NOMO-1 (cell line): ENCODE measurements around the gene SLC9A8.
A peak's percentile ranks its signal among the peaks of the same experiment; 100 is the strongest.

Experiments
- DNase-seq, 2 experiments: peaks; one replicate each; lab custom pipeline; 2025; ENCODE audit not compliant: unreplicated experiment in 2 of 2; lab: John Stamatoyannopoulos, UW

Gene SLC9A8

DNA sequence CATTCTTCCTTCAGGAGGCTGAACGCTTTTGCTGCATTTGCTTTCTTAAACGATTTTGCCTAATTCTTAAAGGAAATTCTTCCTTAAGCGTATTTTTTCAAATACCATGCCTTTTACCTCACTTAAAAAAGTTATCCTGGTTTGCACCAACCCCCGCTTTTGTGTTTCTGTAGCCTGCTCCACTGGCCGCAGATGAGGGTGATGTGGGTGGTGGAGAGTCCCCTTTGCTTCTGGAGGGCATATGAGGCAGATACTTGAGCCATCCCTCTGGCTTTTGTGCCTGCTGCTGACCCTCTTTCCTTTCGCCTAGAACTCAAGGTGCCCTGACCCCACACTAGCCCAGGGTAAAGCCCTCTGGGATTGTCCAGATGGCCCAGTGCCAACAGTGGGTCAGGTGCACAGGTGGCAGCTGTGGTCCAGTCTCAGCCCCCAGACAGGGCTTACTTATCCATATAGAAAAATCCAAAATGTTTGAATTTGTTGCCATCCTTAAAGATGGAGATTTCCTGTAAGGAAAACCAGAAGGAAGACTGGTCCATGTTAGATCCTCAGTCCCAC lies 58.8 kb downstream of the SLC9A8 start:
- no peak for DNase-seq

DNA sequence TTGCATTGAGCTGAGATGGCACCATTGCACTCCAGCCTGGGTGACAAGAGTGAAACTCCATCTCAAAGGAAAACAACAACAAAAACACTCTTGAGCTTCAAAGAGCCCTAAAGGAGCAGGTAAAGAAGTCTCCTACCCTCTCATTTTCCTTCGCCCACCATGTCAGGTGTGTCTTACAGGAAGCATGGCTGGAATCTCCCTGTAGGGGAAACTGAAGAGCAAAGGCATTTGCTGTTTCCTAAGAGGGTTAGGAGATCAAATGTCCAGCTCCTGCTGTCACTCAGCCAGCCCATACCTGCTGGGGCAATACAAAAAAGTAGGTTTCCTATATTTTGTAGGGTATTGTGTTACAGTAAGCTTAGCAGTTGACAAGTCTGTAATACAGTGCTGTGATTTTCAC lies 59.4 kb downstream of the SLC9A8 start:
- DNase-seq: no peak

DNA sequence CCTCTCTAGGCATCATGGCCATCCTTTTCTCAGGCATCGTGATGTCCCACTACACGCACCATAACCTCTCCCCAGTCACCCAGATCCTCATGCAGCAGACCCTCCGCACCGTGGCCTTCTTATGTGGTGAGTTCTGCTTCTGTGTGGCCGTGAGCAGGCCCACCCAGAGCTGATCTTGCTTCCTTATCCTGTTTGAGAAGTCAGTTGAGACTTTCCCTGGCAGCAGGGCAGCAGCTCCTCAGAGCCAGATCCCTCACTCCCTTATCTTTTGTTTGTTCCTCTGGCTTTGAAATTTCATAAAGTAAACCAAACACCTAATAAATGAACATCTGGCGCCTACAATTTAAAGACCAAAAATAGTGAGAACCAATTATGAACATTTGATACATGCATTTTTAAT lies 62.1 kb downstream of the SLC9A8 start:
- DNase-seq: no peak

DNA sequence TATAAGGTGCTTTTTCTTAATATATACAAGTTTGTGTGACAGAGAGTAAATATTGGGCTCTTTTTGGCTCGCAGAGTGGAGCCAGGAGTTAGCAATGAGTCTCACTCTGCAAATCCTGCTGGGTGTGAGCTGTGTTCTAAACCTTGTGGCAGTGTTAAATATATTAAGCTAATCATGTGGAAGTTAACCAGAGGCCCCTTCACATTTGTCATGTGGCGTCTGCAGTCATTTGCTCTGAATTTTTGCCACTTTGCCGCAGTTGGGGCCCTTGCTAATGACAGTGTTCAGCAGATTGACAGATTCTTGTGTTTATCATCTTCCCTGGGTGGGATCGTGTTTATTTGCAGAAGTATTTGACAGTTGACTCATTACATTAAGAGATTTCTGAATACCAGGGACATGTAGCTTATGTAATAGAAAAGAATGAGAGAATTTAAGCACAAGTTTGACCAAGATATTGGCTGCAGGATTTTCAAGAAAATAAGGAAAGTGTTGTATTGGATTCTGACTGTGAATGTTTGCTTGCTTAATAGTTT lies 64.8 kb downstream of the SLC9A8 start:
- no peak for DNase-seq

DNA sequence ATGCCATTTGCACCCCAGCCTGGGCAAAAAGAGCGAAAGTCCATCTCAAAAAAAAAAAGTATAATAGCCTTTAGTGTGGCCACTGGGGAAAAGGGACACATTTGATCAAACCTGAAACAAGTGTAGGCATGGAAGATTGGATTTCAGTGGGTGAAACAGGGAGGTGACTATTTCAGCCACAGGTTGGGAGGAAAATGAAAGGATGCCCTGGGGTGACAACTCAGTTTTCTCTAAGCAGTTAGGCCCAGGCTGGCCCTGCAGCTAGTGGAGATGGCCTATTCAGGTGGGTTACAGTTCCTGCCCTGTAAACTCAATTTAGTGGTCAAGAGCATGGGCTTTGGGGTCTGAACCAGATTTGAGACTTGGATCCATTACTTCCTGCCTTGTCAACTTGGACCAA lies 66.3 kb downstream of the SLC9A8 start:
- no peak for DNase-seq

DNA sequence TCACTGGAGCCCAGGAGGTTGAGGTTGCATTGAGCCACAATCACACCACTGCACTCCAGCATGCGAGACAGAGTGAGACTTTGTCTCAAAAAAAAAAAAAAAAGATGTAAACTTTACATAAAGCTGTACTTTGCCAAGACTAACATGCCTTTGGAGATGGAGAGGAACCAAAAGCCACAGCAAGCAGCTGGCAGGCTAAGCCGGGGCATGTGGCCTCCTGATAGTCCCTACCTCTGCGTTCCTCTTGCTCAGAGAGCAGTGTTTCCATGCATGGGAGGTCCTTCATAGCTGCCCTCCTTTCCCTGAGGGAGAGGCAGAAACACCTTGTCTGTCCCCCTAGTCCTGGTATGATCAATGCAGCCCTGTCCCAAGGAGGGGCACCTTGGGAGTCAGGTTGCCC lies 67.5 kb downstream of the SLC9A8 start:
- no peak for DNase-seq

DNA sequence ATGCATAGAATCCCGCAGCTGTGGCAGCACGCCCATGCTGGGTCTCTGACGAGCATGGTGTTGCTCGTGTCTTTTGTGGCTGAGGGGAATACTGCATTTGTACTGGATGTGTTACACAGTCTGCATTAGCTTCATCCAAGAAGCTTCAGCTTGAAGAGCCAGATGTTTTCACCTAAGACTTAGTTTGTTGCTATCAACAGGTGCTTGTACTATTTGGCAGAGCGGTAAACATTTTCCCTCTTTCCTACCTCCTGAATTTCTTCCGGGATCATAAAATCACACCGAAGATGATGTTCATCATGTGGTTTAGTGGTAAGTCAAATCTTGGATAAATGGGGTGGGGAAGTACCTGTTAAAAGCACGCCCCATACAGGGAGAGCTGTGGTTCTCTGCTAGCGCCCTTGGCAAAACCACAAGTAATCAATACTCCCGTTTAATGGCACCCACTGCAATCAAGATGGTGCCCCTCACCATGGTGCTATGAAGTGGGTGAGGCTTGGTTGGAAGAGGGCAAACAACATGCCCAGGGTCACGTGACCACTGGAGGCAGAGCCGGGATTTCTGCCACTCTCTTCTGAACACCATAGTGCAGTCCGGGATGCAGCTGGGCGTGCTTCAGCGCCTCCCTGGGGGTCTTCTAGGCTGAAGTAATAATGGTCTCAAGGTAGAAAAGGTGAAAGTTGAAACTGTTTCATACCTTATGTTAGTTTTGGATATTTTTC lies 68.3 kb downstream of the SLC9A8 start:
- DNase-seq: no peak

DNA sequence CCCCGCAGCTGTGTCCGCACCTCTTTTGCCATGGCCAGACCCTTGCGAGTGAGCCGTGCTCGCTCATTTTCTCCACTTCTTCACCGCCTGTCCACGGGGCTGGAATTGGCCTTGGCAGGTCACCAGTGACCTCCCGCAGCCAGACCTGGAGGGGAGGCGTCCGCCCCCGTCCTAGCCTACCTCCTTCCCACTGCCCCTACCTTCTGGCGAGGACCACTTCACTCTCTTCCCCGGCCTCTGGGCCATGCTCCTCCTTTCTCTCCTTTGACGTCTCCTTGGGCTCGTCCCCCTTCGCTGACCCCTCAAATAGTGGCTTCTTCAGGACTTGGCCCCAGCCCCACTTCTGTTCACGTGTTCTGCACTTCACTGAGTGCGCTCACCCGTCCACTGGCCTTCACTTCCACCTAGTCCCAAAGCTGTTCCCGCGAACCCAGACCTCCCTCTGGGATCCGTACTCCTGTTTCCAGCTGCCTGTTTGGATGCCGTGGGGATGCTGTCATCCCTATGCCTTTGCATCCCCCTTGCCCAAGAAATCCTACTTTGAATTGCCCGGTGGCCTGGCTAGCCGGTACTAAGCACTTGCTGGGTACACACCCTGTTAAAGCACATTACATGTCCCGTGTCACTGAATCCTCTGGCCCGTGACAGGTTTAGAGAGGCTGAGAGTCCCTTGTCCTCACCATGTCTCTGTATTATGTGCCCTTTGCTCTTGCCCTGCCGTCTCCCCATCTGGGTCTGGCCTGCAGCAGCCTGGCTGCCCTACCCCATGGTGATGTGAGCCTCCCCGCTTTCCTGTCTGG lies 69.7 kb downstream of the SLC9A8 start:
- DNase-seq: no peak

DNA sequence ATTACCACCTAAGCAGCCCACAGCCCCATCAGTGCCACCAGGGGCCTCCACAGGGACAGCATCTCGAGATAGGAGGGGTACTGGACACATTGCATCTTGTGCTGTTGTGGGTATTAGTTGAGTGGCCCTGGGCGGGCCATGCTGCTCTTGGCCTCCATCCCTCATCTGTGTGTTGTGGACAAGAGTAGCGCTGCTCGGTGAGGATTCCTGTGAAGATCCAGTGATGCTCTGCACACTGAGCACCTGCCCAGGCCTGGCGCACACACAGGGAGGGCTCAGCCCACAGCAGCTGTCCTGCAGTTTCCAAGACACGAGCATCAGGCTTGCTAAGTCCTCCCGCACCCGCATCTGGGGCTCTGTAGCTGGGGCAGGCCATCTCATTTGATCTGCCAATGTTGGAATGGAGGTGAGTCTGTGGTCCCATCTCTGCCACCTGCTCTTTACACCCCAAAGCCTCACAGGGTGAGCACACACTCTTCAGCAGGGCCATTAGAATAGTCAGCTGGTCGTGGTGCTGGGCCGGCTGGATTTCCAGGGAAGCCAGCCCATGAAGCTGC lies 70.7 kb downstream of the SLC9A8 start:
- no peak for DNase-seq

DNA sequence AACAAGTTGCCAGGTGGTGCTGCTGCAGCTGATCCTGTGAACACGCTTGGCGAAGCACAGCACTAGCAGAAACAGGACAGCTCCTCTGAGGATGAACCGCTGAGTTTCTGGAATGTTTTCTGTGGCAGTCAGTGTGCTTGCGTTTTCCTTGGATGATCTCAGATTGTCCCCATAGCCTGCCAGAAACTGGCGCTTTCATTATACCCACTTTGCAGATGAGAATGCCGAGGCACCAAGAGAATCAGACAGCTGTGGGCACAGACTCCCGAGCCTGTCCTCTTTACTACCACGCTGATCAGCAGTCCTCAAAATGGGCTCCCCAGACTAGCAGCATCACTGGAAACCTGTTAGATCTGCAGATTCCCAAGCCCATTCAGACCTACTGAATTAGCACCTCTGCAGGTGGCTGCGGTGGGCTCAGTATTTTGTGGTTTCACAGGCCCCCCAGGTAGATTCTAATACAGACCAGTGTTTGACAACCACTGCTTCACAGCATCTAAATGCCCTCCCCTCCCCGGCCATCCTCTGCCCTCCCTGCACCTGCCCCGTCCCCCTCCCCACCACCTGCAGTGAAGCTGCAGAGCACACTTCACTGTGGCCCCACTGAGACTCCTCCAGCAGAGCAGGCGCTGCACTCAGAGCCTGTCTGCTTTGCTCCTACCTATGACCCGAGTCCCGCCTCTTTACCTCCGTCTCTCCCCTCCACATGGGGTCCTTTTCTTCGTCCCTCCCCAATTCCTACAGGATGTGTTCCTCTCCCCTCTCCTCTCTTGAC lies 73.1 kb downstream of the SLC9A8 start:
- no peak for DNase-seq

DNA sequence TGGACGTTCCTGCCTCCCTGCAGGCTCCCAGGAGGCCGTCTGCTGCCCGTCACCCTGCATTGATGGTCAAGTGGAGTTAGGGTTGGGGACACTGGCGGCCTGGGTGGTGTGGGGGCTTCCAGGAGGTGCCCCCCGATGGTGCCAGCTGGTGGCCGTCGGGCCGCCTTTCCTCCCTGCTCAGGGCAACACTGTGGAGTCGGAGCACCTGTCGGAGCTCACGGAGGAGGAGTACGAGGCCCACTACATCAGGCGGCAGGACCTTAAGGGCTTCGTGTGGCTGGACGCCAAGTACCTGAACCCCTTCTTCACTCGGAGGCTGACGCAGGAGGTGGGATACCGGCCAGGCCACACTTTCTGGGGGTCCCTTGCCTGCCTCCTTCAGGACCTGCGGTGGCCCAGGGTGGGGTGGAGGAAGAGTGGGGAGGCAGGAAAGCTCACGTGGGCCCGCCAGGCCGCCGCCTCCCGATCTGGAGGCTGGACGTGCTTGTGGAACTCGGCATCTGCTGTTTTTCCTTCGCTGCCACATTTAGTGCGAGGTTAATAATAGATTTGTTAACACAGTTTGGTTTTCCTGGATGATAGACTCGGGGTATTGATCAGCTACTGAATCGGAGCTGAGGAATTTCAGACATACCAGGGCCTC lies 74.1 kb downstream of the SLC9A8 start:
- no peak for DNase-seq

DNA sequence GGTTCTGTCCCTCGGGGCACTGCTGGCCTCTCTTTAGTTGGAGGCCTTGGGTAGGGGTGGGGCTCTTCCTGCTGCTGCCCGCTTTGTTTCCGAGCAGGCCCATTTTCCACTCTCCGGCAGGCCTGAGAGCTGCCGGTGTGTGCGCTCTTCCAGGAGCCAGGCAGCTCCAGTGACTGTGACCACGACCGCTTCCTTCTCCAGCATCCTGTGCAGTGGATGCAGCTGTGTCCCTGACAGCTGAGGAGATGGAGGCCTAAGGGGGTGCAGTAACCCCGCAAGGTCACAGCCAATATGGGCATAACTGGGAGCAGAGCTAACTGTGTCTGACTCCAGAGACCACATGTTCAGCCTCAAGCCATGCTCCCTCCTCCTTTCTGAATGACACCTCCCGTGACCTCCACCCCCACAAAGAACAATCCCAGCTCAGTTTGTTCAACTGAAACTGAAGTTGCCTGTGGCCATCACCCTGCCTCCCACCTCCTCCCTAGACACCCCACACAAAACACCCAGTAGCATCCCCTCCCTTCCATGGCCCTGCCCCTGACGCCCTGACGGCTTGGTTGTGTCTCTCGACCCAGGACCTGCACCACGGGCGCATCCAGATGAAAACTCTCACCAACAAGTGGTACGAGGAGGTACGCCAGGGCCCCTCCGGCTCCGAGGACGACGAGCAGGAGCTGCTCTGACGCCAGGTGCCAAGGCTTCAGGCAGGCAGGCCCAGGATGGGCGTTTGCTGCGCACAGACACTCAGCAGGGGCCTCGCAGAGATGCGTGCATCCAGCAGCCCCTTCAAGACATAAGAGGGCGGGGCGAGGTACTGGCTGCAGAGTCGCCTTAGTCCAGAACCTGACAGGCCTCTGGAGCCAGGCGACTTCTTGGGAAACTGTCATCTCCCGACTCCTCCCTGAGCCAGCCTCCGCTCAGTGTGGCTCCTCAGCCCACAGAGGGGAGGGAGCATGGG lies 74.9 kb downstream of the SLC9A8 start:
- no peak for DNase-seq

DNA sequence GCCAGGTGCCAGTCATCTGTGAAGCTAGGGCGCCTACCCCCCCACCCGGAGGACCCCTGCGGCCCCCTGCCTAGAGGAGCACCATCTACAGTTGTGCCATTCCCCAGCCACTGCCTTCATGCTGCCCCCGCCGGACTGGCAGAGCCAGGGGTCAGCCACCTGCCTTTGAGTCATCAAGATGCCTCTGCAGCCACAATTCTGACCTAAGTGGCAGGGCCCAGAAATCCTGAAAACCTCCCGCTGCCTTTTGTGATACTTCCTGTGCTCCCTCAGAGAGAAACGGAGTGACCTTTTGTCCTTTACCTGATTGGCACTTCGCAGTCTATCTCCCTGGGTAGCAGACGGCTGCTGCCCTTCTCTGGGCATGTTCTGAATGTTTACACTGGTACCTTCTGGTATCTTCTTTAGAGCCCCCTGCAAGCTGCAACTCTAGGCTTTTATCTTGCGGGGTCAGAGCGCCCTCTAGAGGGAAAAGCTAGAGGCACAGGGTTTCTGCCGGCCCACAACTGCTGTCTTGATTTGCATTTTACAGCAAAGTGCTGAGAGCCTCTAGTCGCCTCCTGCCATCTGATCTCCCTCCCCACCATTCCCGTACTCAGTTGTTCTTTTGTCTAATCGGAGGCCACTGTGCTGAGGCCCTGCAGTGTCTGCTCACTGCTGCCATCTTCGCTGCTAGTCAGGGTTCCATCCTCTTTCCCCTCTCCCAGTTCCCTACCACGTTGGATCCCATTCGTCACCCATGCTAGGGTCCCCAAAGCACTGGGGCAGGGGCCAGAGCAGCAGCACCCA lies 75.8 kb downstream of the SLC9A8 start:
- peak; percentile 28 to 57 for DNase-seq

DNA sequence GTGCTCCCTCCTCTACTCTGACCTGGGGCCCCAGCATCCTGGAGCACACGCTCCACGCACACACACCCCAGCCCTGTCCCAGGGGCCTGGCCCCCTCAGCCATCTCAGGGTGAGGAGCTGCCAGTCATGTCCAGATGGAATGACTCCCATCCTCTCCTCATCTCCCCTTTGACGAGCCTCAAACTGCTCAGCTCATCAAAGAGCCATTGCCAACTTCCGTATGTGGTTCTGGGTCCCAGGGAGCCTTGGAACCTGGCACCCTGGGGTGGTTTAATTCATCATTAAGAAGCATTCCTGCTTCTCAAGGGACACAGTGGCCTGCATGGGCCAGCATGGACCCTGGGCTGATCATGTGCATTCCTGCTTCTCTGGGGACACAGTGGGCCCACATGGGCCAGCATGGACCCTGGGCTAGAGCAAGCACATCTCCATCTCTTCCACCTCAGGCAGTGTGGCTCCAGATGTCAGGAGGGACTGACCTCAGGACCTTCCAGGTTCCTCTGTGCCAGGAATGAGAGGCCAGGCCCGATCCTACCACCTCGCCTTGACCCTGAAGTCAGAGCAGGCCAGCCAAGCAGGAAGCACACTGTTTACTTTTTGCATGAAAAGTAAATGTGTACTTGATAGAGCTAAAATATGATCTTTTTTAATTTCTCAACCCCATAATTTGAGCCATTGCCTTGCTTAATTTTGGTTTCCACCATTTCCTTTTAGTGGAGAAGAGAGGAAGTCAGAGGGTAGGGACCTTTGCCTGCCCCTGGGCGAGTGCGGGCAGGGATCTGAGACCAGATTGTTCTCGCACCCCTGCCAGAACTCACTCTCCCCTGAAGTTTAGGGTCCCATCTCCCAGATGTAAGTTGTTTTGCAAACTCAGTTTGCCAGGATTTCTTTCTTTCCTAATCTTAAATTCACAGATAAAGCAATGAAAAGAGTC lies 76.6 kb downstream of the SLC9A8 start:
- peak; percentile 22 to 44 for DNase-seq

DNA sequence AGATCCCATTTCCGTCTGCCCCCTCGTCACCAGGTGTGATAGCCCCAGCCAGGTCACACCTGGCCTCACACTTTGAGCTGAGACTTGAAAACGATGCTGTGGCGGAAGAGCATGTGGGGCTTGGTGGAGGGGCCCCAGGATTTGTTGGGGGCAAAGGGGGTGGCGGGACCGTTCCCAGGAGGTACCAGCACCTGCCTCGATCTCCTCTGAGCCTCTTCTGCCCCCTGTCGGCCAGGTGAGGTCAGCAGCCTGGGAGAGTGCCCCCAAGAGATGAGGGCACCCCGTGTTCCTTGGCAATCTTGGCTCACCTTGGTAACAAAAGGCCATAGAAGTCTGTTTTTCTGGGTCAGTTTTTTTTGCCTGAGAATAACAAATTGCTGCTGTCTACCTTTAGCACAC lies 77.3 kb downstream of the SLC9A8 start:
- no peak for DNase-seq

DNA sequence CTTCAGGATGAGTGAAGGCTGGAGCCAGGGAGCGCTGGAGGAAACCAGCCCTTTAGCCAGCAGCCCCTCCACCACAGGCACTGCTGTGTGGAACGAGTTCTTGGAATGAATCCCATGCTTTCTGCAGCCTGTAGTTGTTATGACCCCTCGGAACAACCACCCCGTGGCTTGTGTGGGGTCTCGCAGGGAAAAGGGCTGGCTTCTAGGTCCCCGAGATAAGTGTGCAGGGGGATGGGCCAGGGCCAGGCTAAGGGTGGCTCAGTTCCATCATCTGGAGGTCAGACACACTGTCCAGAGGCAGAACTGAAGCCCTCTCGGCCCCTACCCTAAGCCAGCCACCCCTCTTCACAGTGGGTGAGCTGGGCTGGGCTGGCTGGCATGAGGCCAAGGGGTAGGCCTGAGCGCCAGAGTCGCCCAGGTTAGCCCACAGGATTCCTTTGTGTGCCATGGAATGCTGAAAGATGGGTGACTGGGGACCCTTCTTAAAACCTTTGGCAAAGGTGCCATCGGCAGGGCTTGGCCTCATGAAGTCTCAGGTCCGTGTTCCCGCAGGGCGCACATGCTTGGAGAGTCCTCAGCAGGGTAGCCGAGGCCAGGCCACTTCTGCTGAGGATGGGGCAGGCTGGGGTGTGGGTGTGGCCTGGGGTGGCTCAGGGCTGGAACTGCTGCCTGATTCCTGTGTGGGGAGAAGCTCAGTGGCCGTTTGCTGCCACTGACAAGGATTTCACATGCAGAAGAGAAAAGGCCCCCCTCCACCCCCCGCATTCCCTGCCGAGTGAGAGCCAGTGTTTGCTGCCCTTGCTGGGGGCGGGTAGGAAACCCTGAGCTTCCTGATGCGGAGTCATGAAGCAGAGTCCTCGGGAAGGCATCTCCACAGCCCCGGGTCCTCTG lies 78.1 kb downstream of the SLC9A8 start:
- DNase-seq: no peak
